ENCODE results near the gene AKAP7. TPM values are rescaled to one million over a fixed set of nuclear protein-coding genes. Genes with fewer than 3 reads are reported as not detected.

AKAP7 gene
- total RNA-seq, 1 donor from 2014 or later = 4.5 TPM

GRCh38 chr6:131206463-131207251 is 71.4 kb downstream of the AKAP7 start:
- H3K27ac Mint-ChIP-seq (ENCODE audit: unreplicated experiment) = no peak overlapping the region
- H3K4me1 Mint-ChIP-seq (ENCODE audit: unreplicated experiment) = no peaks in the 10 kb centered on the region
- no peak for DNase-seq (ENCODE audit: extremely low spot score, unreplicated experiment)
- no peaks in the 10 kb centered on the region for H3K36me3 Mint-ChIP-seq (ENCODE audit: unreplicated experiment)
- no peaks in the 10 kb centered on the region for H3K27me3 Mint-ChIP-seq (ENCODE audit: unreplicated experiment)
- no peaks in the 10 kb centered on the region for H3K9me3 Mint-ChIP-seq (ENCODE audit: unreplicated experiment)
- TF ChIP-seq CTCF (IDR thresholded peaks at IDR 0.05) = no peak
- H3K4me3 Mint-ChIP-seq (ENCODE audit: unreplicated experiment) = no peak overlapping the region

- no peak overlapping the region for H3K4me3 Mint-ChIP-seq (ENCODE audit: unreplicated experiment)
- no peaks in the 10 kb centered on the region for H3K36me3 Mint-ChIP-seq (ENCODE audit: unreplicated experiment)
- H3K9me3 Mint-ChIP-seq (ENCODE audit: unreplicated experiment) = no peaks in the 10 kb centered on the region
These were observed 73.5 kb downstream of the AKAP7 start for GRCh38 chr6:131208787-131209186.

GRCh38 chr6:131210469-131210868 is 75.2 kb downstream of the AKAP7 start:
- Mint-ChIP-seq H3K4me1 (ENCODE audit: unreplicated experiment) (peaks cover 2% of the 10 kb centered on the region), H3K36me3 (ENCODE audit: unreplicated experiment) (no peaks in the 10 kb centered on the region), H3K27me3 (ENCODE audit: unreplicated experiment) (no peaks in the 10 kb centered on the region), H3K27ac (ENCODE audit: unreplicated experiment) (no peak overlapping the region), H3K9me3 (ENCODE audit: unreplicated experiment) (no peaks in the 10 kb centered on the region), H3K4me3 (ENCODE audit: unreplicated experiment) (no peak overlapping the region)
- DNase-seq (ENCODE audit: extremely low spot score, unreplicated experiment) = no peak
- no peak for TF ChIP-seq CTCF (IDR thresholded peaks at IDR 0.05)

More at GRCh38 chr6:131208787-131209186, 73.5 kb downstream of the AKAP7 start:
- H3K4me1 Mint-ChIP-seq (ENCODE audit: unreplicated experiment) = peaks cover 2% of the 10 kb centered on the region
- TF ChIP-seq CTCF (IDR thresholded peaks at IDR 0.05) = no peak
- H3K27ac Mint-ChIP-seq (ENCODE audit: unreplicated experiment) = no peak overlapping the region
- no peak for DNase-seq (ENCODE audit: extremely low spot score, unreplicated experiment)
- no peaks in the 10 kb centered on the region for H3K27me3 Mint-ChIP-seq (ENCODE audit: unreplicated experiment)

- Mint-ChIP-seq H3K27me3 (ENCODE audit: unreplicated experiment) (no peaks in the 10 kb centered on the region), H3K36me3 (ENCODE audit: unreplicated experiment) (no peaks in the 10 kb centered on the region), H3K9me3 (ENCODE audit: unreplicated experiment) (no peaks in the 10 kb centered on the region), H3K4me3 (ENCODE audit: unreplicated experiment) (no peak overlapping the region), H3K27ac (ENCODE audit: unreplicated experiment) (no peak overlapping the region), H3K4me1 (ENCODE audit: unreplicated experiment) (peaks cover 2% of the 10 kb centered on the region)
- no peak for DNase-seq (ENCODE audit: extremely low spot score, unreplicated experiment)
- TF ChIP-seq CTCF (IDR thresholded peaks at IDR 0.05) = no peak
These were observed 76.8 kb downstream of the AKAP7 start for GRCh38 chr6:131212024-131212423.

GRCh38 chr6:131212913-131213312 is 77.6 kb downstream of the AKAP7 start:
- H3K4me3 Mint-ChIP-seq (ENCODE audit: unreplicated experiment) = no peak overlapping the region
- H3K27ac Mint-ChIP-seq (ENCODE audit: unreplicated experiment) = no peak overlapping the region
- H3K4me1 Mint-ChIP-seq (ENCODE audit: unreplicated experiment) = peaks cover 2% of the 10 kb centered on the region
- H3K9me3 Mint-ChIP-seq (ENCODE audit: unreplicated experiment) = no peaks in the 10 kb centered on the region
- no peaks in the 10 kb centered on the region for H3K27me3 Mint-ChIP-seq (ENCODE audit: unreplicated experiment)
- no peaks in the 10 kb centered on the region for H3K36me3 Mint-ChIP-seq (ENCODE audit: unreplicated experiment)
- TF ChIP-seq CTCF (IDR thresholded peaks at IDR 0.05) = no peak
- no peak for DNase-seq (ENCODE audit: extremely low spot score, unreplicated experiment)
